Measurements from ENCODE around the gene CRYZL1.

CRYZL1 gene

GRCh38 chr21:33661146-33661545, 19.6 kb upstream of the CRYZL1 start:
- peak; percentile 43 for DNase-seq (ENCODE audit: low spot score)

GRCh38 chr21:33660406-33660805, 18.9 kb upstream of the CRYZL1 start:
- DNase-seq (ENCODE audit: low spot score) = no peak

- DNase-seq (ENCODE audit: low spot score) = no peak
Observed at GRCh38 chr21:33659568-33659949, 18.0 kb upstream of the CRYZL1 start.

- no peak for DNase-seq (ENCODE audit: low spot score)
Observed at GRCh38 chr21:33658919-33659567, 17.5 kb upstream of the CRYZL1 start.

GRCh38 chr21:33657124-33657820, 15.7 kb upstream of the CRYZL1 start:
- no peak for DNase-seq (ENCODE audit: low spot score)

GRCh38 chr21:33655588-33656221, 14.2 kb upstream of the CRYZL1 start:
- peak; percentile 63 for DNase-seq (ENCODE audit: low spot score)

GRCh38 chr21:33654412-33654811, 12.9 kb upstream of the CRYZL1 start:
- DNase-seq (ENCODE audit: low spot score) = no peak

GRCh38 chr21:33651965-33652680, 10.6 kb upstream of the CRYZL1 start:
- DNase-seq (ENCODE audit: low spot score) = no peak

- DNase-seq (ENCODE audit: low spot score) = no peak
Observed at GRCh38 chr21:33650929-33651509, 9.5 kb upstream of the CRYZL1 start.

GRCh38 chr21:33650230-33650629, 8.7 kb upstream of the CRYZL1 start:
- no peak for DNase-seq (ENCODE audit: low spot score)

GRCh38 chr21:33648555-33648954, 7.0 kb upstream of the CRYZL1 start:
- no peak for DNase-seq (ENCODE audit: low spot score)

- no peak for DNase-seq (ENCODE audit: low spot score)
Observed at GRCh38 chr21:33647587-33647986, 6.0 kb upstream of the CRYZL1 start.

- no peak for DNase-seq (ENCODE audit: low spot score)
Observed at GRCh38 chr21:33645730-33646129, 4.2 kb upstream of the CRYZL1 start.

- no peak for DNase-seq (ENCODE audit: low spot score)
Observed at GRCh38 chr21:33644383-33645074, 3.0 kb upstream of the CRYZL1 start.

- peak; percentile 61 for DNase-seq (ENCODE audit: low spot score)
Observed at GRCh38 chr21:33643658-33644311, 2.2 kb upstream of the CRYZL1 start.

- peak; percentile 56 for DNase-seq (ENCODE audit: low spot score)
Observed at GRCh38 chr21:33642896-33643657, 1.5 kb upstream of the CRYZL1 start.

GRCh38 chr21:33642027-33642895, 720 bp upstream of the CRYZL1 start, which contains the start of gene ITSN1:
Gene ITSN1, plus strand, starts transcription at chr21:33642501. Its CDS starts 76,328 bp downstream, at chr21:33718829.
- peak; percentile 98 for DNase-seq (ENCODE audit: low spot score)

GRCh38 chr21:33640697-33641351, 717 bp downstream of the CRYZL1 start:
- peak; percentile 37 for DNase-seq (ENCODE audit: low spot score)

- DNase-seq (ENCODE audit: low spot score) = no peak
Observed at GRCh38 chr21:33634254-33634653, 7.3 kb downstream of the CRYZL1 start.

Data from RKO (cell line).